ENCODE measurements around the gene BCL11A.

Gene BCL11A

DNA sequence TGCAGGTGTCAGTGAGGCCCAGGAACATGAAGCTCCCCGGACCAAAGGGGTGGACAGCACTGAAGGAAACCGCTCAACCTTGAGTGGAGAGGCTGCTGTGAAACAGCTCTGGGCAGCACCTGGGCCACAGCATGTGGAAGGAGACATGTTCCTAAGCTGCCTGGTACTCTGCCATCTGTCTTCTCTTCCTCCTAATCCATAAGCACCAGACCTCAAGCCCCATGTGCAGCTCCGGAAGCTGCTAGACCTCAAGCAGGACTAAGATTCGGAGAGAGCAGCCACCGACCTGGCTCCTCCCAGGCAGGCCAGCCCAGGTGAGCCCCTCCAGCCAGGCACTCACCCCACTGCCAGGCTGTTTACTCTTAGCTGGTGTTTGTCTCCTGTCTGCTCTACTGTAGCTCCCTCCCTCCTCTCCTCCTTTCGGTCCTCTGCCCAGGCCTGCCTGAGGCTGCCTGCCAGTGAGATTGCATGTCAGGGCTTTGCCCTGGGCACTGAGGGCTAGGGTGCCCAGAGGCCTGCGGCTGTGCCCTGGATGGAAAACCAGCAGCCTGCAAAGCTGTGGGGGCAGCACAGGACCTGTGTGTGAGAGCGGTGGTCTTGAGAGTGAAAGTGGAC is 53.7 kb downstream of the BCL11A start:
- DNase-seq (ENCODE audit: extremely low read depth, low read depth): no peak
- no peak overlapping the region for H3K4me3 ChIP-seq (replicated peaks; ENCODE audit: low read depth, low read length)
- TF ChIP-seq, protein P1, sequence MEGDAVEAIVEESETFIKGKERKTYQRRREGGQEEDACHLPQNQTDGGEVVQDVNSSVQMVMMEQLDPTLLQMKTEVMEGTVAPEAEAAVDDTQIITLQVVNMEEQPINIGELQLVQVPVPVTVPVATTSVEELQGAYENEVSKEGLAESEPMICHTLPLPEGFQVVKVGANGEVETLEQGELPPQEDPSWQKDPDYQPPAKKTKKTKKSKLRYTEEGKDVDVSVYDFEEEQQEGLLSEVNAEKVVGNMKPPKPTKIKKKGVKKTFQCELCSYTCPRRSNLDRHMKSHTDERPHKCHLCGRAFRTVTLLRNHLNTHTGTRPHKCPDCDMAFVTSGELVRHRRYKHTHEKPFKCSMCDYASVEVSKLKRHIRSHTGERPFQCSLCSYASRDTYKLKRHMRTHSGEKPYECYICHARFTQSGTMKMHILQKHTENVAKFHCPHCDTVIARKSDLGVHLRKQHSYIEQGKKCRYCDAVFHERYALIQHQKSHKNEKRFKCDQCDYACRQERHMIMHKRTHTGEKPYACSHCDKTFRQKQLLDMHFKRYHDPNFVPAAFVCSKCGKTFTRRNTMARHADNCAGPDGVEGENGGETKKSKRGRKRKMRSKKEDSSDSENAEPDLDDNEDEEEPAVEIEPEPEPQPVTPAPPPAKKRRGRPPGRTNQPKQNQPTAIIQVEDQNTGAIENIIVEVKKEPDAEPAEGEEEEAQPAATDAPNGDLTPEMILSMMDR (IDR thresholded peaks at IDR 0.05; ENCODE audit: low read depth, low read length, missing control alignments): no peak

DNA sequence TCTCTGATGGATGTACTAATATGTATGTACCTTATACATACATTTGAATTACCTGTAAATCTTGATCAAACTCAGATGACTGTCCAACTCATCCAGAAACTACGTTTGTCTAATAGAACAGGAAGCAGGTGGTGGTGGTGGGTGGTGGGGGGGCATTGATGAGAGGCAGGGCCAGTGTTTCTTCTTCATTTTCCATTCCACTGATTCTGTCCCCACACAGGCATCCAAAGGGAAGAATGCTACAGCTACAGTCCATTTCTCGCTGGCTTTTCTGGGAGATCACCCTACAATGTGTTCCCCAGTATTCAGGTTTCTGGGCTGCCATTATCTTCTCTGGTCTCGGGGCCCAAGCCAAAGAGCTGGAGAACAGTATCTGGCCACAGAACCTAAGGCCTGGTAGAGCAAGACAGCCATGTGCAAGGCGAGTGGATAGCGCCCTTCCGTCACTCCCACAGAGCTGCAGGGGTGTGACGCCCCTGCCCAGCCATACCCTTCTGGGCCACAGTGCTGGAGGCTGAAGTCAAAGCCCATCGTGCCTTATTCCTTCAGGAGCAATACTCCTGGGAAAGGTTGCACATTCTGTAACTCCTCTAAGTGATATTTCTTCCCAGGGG is 54.5 kb downstream of the BCL11A start:
- no peak overlapping the region for H3K4me3 ChIP-seq (replicated peaks; ENCODE audit: low read depth, low read length)
- DNase-seq (ENCODE audit: extremely low read depth, low read depth): no peak
- TF ChIP-seq, protein P1 (IDR thresholded peaks at IDR 0.05; ENCODE audit: low read depth, low read length, missing control alignments): no peak

DNA sequence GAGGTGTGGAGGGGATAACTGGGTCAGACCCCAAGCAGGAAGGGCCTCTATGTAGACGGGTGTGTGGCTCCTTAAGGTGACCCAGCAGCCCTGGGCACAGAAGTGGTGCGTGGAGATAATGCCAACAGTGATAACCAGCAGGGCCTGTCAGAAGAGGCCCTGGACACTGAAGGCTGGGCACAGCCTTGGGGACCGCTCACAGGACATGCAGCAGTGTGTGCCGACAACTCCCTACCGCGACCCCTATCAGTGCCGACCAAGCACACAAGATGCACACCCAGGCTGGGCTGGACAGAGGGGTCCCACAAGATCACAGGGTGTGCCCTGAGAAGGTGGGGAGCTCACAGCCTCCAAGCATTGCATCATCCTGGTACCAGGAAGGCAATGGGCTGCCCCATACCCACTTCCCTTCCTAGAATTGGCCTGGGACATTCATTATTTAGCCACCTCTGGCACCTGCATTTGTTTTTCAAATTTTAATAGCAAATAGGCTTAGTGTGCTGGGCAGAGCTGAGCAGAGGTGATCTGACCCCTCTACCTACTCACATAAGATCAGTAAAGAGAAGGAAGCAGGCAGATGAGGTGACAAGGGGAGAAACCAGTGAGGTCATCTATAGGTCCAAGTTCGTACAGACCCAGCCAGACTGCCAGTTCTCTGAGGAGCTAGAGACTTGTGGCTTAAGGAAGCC is 55.2 kb downstream of the BCL11A start:
- DNase-seq (ENCODE audit: extremely low read depth, low read depth): no peak
- no peak overlapping the region for H3K4me3 ChIP-seq (replicated peaks; ENCODE audit: low read depth, low read length)
- TF ChIP-seq, protein P1 (IDR thresholded peaks at IDR 0.05; ENCODE audit: low read depth, low read length, missing control alignments): no peak

DNA sequence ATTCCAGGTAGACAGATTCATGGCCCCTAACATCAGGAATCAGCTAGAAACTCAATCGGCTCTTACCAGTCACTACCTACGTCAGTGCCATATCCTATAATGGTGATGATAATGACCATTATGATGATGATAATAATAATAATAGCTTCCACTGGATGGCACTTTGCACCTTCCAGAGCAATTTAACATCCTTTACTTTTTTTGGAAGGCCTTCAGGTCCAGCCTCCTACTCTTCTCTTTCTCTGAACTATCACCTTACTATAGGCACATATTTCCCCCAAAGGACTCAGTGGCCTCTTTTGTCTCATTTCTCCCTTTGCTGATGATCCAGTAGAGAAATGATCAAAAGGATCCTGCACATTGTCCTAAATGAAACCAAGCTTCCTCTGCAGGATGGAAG is 56.0 kb downstream of the BCL11A start:
- no peak overlapping the region for H3K4me3 ChIP-seq (replicated peaks; ENCODE audit: low read depth, low read length)
- DNase-seq (ENCODE audit: extremely low read depth, low read depth): no peak
- TF ChIP-seq, protein P1 (IDR thresholded peaks at IDR 0.05; ENCODE audit: low read depth, low read length, missing control alignments): no peak

DNA sequence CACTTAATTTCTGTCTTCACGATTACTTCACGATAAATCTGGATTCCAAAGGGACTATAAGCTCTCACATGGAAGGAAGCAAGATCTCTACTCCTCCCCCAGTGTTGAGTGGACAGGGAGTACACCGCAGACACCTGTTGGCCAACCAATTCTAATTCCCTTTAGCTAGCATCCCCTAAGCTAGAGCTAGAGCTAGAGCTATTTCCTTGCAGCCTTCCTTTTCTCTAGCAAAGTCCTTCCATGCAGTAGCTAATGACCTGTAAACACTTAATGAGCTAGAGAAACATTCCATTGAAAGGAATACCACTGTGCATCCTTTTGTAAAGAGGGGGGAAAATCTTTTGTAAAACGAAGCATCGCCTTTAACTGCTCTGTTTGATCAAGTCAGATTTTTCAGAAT is 56.5 kb downstream of the BCL11A start:
- TF ChIP-seq, protein P1 (IDR thresholded peaks at IDR 0.05; ENCODE audit: low read depth, low read length, missing control alignments): no peak
- no peak for DNase-seq (ENCODE audit: extremely low read depth, low read depth)
- no peak overlapping the region for H3K4me3 ChIP-seq (replicated peaks; ENCODE audit: low read depth, low read length)

DNA sequence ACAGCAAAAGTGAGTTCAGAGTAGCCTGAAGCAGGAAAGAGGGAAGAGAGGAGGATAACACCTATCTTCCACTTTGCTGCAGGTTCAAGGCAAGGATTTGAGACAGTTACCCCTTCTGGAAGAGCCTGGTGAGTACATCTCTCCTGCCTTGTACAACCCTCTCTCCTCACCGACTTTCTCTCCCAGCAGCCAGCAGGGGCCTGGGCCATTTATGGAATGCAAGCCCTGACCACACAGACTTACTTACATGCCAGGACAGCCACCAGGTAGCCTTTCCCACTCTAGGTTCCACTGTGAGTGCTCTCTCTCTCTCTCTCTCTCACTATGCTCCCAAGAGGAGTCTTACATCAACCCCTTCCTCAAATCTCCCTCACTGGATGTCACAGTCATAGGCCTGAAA is 57.0 kb downstream of the BCL11A start:
- no peak overlapping the region for H3K4me3 ChIP-seq (replicated peaks; ENCODE audit: low read depth, low read length)
- DNase-seq (ENCODE audit: extremely low read depth, low read depth): no peak
- TF ChIP-seq, protein P1 (IDR thresholded peaks at IDR 0.05; ENCODE audit: low read depth, low read length, missing control alignments): no peak
